GM18519 (cell line): ENCODE data around the gene EEFSEC.

Experiments used
- ATAC-seq: cut with Tn5 transposase; IDR thresholded peaks from one replicate; pipeline ENCODE4 v1.9.1; 2021; ENCODE audit warnings: mild to moderate bottlenecking, moderate library complexity; ENCODE audit not compliant: unreplicated experiment, low FRiP score

The EEFSEC gene

GRCh38 chr3:128453501-128454309, 300.4 kb downstream of the EEFSEC start:
- ATAC-seq = no peak

DNA sequence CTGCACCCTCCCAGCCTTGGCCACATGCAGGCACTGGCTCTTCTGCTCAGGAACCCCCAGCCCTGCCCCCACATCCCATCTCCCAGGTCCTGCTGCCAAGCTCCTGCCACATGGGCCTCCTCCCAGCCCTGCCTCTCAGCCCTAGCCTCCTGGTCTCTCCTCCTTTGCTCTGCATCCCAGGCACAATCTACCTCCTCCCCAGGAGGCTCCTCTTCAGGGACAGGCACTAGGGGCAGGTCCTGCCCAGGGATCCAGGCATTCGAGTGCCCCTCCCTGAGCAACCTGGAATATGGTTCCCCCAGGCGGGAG, 301.0 kb downstream of the EEFSEC start:
- no peak for ATAC-seq

- no peak for ATAC-seq
Measured at GRCh38 chr3:128455116-128455515, 301.8 kb downstream of the EEFSEC start.

- ATAC-seq = no peak
Measured at GRCh38 chr3:128455786-128456748, 302.8 kb downstream of the EEFSEC start.

- no peak for ATAC-seq
Measured at GRCh38 chr3:128456776-128457715, 303.8 kb downstream of the EEFSEC start.

- ATAC-seq = no peak
Measured at GRCh38 chr3:128457937-128458336, 304.7 kb downstream of the EEFSEC start.
